ENCODE results near the gene C17orf50.
A peak's percentile ranks its signal among the peaks of the same experiment; 100 is the strongest.

GRCh38 chr17:35764123-35764991, 3.7 kb downstream of the C17orf50 start:
- TF ChIP-seq CTCF (IDR thresholded peaks at IDR 0.05): peak; percentile 93 to 99 (median 97)
- no peak for TF ChIP-seq POLR2A (IDR thresholded peaks at IDR 0.05)
